Measurements from ENCODE around the gene JADE2.

- no peak for TF ChIP-seq ARNT (IDR thresholded peaks at IDR 0.05)
- no peak for TF ChIP-seq SUZ12 (IDR thresholded peaks at IDR 0.05)
- TF ChIP-seq L3MBTL2 (conservative IDR thresholded peaks at IDR 0.05), result no peak
- TF ChIP-seq SP1 (IDR thresholded peaks at IDR 0.05), result no peak
- TF ChIP-seq FOXA1 (IDR thresholded peaks at IDR 0.05), result no peak
- TF ChIP-seq PKNOX1 (IDR thresholded peaks at IDR 0.05), result no peak
- no peak for TF ChIP-seq FOXM1 (IDR thresholded peaks at IDR 0.05; ENCODE audit: borderline replicate concordance)
- TF ChIP-seq LEF1 (IDR thresholded peaks at IDR 0.05; ENCODE audit: borderline replicate concordance), result no peak
- TF ChIP-seq HDGF (IDR thresholded peaks at IDR 0.05; ENCODE audit: borderline replicate concordance), result no peak
- no peak for TF ChIP-seq ELF4 (IDR thresholded peaks at IDR 0.05)
- no peak for TF ChIP-seq ZNF384 (IDR thresholded peaks at IDR 0.05)
- no peak for TF ChIP-seq NFRKB (IDR thresholded peaks at IDR 0.05)
These were observed 2.5 kb downstream of the JADE2 start for GRCh38 chr5:134527961-134528424.

Data from HEK293T (cell line).